NCI-H146 treated with DMSO at 0.1 percent for 48 hours (cell line): ENCODE results near the gene CARD6.
A peak's percentile ranks its signal among the peaks of the same experiment; 100 is the strongest.
"Not testable (repeated sequence)": the region's sequence is repeated elsewhere in the genome, so short reads cannot be mapped to it uniquely, and the experiment has no call there.

Experiments
- DNase-seq: peaks from one replicate; lab custom pipeline; 2025; ENCODE audit not compliant: unreplicated experiment; lab: John Stamatoyannopoulos, UW

The CARD6 gene, protein sequence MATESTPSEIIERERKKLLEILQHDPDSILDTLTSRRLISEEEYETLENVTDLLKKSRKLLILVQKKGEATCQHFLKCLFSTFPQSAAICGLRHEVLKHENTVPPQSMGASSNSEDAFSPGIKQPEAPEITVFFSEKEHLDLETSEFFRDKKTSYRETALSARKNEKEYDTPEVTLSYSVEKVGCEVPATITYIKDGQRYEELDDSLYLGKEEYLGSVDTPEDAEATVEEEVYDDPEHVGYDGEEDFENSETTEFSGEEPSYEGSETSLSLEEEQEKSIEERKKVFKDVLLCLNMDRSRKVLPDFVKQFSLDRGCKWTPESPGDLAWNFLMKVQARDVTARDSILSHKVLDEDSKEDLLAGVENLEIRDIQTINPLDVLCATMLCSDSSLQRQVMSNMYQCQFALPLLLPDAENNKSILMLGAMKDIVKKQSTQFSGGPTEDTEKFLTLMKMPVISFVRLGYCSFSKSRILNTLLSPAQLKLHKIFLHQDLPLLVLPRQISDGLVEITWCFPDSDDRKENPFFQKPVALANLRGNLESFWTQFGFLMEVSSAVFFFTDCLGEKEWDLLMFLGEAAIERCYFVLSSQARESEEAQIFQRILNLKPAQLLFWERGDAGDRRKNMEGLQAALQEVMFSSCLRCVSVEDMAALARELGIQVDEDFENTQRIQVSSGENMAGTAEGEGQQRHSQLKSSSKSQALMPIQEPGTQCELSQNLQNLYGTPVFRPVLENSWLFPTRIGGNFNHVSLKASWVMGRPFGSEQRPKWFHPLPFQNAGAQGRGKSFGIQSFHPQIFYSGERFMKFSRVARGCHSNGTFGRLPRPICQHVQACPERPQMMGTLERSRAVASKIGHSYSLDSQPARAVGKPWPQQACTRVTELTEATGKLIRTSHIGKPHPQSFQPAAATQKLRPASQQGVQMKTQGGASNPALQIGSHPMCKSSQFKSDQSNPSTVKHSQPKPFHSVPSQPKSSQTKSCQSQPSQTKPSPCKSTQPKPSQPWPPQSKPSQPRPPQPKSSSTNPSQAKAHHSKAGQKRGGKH

DNA sequence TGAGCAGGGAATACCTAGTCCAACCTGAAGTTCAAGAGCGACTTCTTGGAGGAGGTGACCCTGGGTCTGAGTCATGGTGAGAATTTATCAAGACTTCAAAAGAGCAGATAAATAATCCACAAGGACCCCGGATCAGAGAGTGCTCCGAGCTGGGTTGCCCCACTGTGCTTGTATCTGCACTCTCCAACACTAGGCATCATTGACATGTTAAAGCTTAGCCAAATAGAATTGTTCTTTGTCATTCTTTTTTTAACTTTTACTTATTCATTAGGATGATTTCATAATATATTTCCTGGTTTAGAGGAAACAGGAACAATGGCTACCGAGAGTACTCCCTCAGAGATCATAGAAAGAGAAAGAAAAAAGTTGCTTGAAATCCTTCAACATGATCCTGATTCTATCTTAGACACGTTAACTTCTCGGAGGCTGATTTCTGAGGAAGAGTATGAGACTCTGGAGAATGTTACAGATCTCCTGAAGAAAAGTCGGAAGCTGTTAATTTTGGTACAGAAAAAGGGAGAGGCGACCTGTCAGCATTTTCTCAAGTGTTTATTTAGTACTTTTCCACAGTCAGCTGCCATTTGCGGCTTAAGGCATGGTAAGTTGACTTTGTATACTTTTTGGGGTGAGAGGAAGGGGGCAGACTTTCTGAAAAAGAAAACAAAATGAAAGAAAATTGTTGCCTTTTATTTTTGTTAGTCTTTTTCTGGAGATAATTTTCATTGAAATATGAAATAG lies at the start of gene CARD6:
CARD6 (plus strand) TSS at position 300 of the 738 bp plus-strand sequence; CDS start at position 316, 16 bp downstream.
- no peak for DNase-seq

DNA sequence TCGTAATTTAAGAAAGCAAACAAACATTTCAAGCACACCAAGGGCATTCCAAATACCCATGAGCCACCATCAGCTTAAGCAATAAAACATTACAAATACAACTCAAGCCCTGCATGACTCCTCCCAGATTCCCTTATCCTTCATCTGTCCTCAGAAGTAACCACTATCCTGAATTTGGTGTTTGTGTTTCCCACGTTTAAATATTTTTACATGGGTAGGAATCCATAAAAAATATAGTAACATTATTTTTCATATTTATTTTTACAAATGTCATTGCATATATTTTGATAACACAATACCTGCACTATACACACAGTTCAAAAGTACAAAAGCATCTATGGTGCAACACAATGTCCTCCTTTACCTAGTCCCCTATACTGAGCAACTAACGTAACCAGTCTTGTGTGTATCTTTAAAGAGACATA lies 49.4 kb upstream of the CARD6 start:
- DNase-seq, result no peak

- not testable (repeated sequence) for DNase-seq
These were observed 48.5 kb upstream of the CARD6 start for GRCh38 chr5:40792691-40793090.

DNA sequence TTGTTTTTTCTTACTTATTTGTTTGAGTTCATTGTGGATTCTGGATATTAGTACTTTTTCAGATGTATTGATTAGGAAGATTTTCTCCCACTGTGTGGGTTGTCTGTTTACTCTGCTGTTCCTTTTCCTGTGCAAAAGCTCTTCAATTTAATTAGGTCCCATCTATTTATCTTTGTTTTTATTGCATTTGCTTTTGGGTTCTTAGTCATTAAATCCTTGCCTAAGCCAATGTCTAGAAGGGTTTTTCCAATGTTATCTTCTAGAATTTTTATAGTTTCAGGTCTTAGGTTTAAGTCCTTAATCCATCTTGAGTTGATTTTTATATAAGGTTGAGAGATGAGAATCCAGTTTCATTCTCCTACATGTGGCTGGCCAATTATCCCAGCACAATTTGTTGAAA lies 46.8 kb upstream of the CARD6 start:
- not testable (repeated sequence) for DNase-seq

GRCh38 chr5:40794877-40795276 lies 46.3 kb upstream of the CARD6 start:
- DNase-seq, result not testable (repeated sequence)

GRCh38 chr5:40796487-40796889 lies 44.7 kb upstream of the CARD6 start:
- DNase-seq, result no peak

GRCh38 chr5:40797273-40798011 lies 43.7 kb upstream of the CARD6 start:
- DNase-seq, result peak; percentile 55

DNA sequence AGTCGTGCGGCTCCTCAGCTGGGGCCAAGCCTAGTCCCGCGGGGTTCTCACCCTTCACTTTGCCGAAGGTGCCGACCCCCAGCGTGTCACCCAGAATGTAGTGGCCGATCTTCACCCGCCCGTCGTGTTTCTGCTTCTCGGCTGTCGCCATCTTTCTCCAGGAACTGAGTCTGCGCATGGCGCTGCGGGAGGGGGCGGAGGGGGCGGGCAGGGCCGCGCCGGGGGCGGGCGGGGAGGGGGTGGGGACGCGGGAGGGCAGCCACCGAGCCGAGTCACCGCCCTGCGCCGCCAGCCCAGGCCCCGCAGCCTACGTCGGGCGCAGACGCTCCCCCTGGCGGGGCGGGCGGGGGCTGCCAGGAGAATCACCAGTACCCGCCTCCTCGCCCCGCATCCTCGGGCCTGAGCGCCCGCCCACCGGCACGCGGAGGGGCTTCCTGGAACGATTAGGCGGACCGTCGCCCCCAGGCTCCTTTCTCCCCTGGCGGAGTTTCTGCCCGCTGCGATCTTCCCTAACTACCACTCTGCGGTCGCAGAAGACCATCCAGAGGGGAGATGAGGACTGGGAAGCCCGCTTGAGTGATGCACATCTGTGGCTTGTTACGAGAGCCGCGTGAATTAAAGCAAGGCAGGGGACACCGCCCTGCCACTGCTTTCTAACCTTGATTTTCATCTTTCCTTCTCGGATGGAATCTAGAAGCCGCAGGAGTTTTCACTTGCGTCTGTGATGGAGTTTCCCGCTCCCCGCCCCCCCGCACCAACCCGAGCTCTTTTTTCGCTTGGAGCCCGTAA lies 43.0 kb upstream of the CARD6 start, which contains the start of gene PRKAA1:
PRKAA1 (minus strand) TSS at position 363 of the 789 bp plus-strand sequence; CDS start at position 178, 185 bp downstream.
- DNase-seq, result peak; percentile 78

- no peak for DNase-seq
These were observed 42.4 kb upstream of the CARD6 start for GRCh38 chr5:40798801-40799210.

DNA sequence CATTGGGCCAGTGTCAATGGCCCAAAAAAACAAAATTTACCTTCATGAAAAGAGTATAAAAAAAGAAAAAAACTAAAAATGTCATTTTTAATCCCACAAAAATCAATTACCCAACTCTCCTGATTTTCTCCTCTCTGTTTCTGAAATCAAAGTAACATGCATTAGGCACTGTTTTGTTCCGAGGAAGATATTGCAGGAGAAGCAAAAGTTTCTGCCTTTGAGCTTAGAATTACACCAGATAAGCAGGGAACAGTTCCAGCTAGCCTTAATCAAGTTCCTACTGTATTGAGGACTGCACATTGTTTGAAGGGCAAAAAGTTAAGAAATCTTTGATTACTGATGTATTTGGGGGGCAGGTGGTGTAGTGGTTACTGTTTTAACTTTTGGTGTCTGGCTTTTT lies 41.9 kb upstream of the CARD6 start:
- DNase-seq, result no peak

GRCh38 chr5:40801771-40802562 lies 39.2 kb upstream of the CARD6 start:
- DNase-seq, result no peak

DNA sequence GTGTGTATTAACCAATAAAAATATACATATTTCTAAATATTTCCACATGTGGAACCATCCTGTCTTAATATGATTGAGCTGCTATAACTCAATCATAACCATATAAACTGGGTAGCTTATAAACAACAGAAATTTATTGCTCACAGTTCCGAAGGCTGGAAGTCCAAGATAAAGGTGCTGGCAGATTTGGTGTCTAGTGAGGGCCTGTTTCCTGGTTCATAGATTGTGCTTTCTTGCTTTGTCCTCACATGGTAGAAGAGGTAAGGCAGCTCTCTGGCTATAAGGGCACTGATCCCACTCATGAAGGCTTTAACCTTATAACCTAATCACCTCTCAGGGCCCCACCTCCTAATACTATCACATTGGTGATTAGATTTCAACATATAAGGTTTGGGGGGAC lies 29.0 kb upstream of the CARD6 start:
- DNase-seq, result no peak

- DNase-seq, result no peak
These were observed 27.4 kb upstream of the CARD6 start for GRCh38 chr5:40813698-40814281.

GRCh38 chr5:40823459-40823858 lies 17.7 kb upstream of the CARD6 start:
- no peak for DNase-seq

DNA sequence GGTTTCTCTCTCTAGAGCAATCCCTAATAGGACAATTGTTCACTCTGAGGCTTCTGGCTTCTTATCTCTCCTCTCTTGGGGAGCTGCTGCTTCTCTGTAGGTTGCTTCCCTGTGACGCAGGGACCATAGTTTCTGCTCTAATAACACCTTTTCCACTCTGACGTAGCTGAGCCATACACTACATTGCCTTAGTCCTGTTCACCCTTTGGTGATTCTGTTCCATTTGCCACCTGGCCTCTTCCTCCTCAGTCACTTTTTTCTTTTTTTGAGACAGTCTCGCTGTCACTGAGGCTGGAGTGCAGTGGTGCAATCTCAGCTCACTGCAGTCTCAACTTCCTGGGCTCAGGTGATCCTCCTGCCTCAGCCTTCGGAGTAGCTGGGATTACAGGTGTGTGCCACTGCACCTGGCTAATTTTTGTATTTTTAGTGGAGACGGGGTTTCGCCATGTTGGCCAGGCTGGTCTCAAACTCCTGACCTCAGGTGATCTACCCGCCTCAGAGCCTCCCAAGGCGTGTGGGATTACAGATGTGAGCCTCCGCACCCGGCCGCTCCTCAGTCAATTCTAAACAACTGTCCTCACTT lies 15.6 kb upstream of the CARD6 start:
- not testable (repeated sequence) for DNase-seq

GRCh38 chr5:40826489-40827187 lies 14.5 kb upstream of the CARD6 start:
- DNase-seq, result no peak
